ENCODE results near the gene PLXNA4. TPM values are rescaled to one million over a fixed set of nuclear protein-coding genes. Genes with fewer than 3 reads are reported as not detected.

PLXNA4 gene
- total and polyA plus RNA-seq, 2 donors (not counting 1 experiment from before 2014, with no cell fraction given), result not detected

GRCh38 chr7:132393789-132394261 lies 182.4 kb downstream of the PLXNA4 start:
- Histone ChIP-seq H3K36me3 (replicated peaks in 1 of 2; ENCODE audit: control extremely low read depth in 1 of 2, control insufficient read depth in 1 of 2, extremely low read depth in 1 of 2, insufficient read depth in 2 of 2, low read length in 1 of 2) (no peaks in the 10 kb centered on the region), H3K79me2 (ENCODE audit: control insufficient read depth, insufficient read depth, low read length) (no peaks in the 10 kb centered on the region), H3K27ac (ENCODE audit: low read length in 2 of 2) (no peak overlapping the region), H3K4me2 (replicated peaks; ENCODE audit: low read depth, low read length, poor library complexity, severe bottlenecking) (no peak overlapping the region), H3K9ac (ENCODE audit: low read length) (no peak overlapping the region), H3K4me1 (ENCODE audit: control insufficient read depth in 2 of 2, insufficient read depth in 2 of 2, low read length in 2 of 2) (no peaks in the 10 kb centered on the region), H4K20me1 (ENCODE audit: control insufficient read depth, insufficient read depth, low read length, poor library complexity, severe bottlenecking) (no peaks in the 10 kb centered on the region), H3K27me3 (replicated peaks in 1 of 4; ENCODE audit: control extremely low read depth in 1 of 4, control insufficient read depth in 3 of 4, insufficient read depth in 4 of 4, low read length in 3 of 4) (no peaks in the 10 kb centered on the region), H3K4me3 (ENCODE audit: control extremely low read depth in 1 of 5, extremely low read depth in 1 of 5, insufficient read depth in 1 of 5, low read depth in 2 of 5, low read length in 4 of 5) (no peak overlapping the region), H2AFZ (ENCODE audit: insufficient read depth, low read depth, low read length, poor library complexity, severe bottlenecking) (no peak overlapping the region), H3K9me3 (ENCODE audit: control extremely low read depth in 1 of 3, control insufficient read depth in 2 of 3, insufficient read depth in 1 of 3, low read length in 2 of 3) (peaks cover 0 to 9% (median 0%) of the 10 kb centered on the region in 3 donors)
- no peaks in the 10 kb centered on the region for H3K4me1 Mint-ChIP-seq
- ATAC-seq (ENCODE audit: low read depth) (no peak), DNase-seq (no peak)
- intact Hi-C loops (cut with micrococcal nuclease), result no loop called here
- 83% methylated on average over 8 of the region's 9 CpGs for WGBS (ENCODE audit: insufficient coverage)
- no peaks in the 10 kb centered on the region for H3K27me3 Mint-ChIP-seq
- no peak overlapping the region for H3K27ac Mint-ChIP-seq
- no peaks in the 10 kb centered on the region for H3K9me3 Mint-ChIP-seq (ENCODE audit: insufficient read depth)
- POLR2A ChIA-PET, result no interaction called here
- CTCF ChIA-PET, result no interaction called here
- no peak overlapping the region for H3K4me3 Mint-ChIP-seq
- TF ChIP-seq EZH2 (IDR thresholded peaks at IDR 0.05; ENCODE audit: borderline replicate concordance, insufficient read depth, low read depth, low read length, poor library complexity, severe bottlenecking), result no peak
- TF ChIP-seq CTCF (IDR thresholded peaks at IDR 0.05), result no peak

- no peak overlapping the region for H3K27ac Mint-ChIP-seq
- H3K9me3 Mint-ChIP-seq (ENCODE audit: insufficient read depth), result no peaks in the 10 kb centered on the region
- H3K27me3 Mint-ChIP-seq, result no peaks in the 10 kb centered on the region
- Histone ChIP-seq H3K4me1 (ENCODE audit: control insufficient read depth in 2 of 2, insufficient read depth in 2 of 2, low read length in 2 of 2) (no peaks in the 10 kb centered on the region), H3K27me3 (replicated peaks in 1 of 4; ENCODE audit: control extremely low read depth in 1 of 4, control insufficient read depth in 3 of 4, insufficient read depth in 4 of 4, low read length in 3 of 4) (no peaks in the 10 kb centered on the region), H3K36me3 (replicated peaks in 1 of 2; ENCODE audit: control extremely low read depth in 1 of 2, control insufficient read depth in 1 of 2, extremely low read depth in 1 of 2, insufficient read depth in 2 of 2, low read length in 1 of 2) (no peaks in the 10 kb centered on the region), H3K4me3 (ENCODE audit: control extremely low read depth in 1 of 5, extremely low read depth in 1 of 5, insufficient read depth in 1 of 5, low read depth in 2 of 5, low read length in 4 of 5) (no peak overlapping the region), H3K4me2 (replicated peaks; ENCODE audit: low read depth, low read length, poor library complexity, severe bottlenecking) (no peak overlapping the region), H3K9me3 (ENCODE audit: control extremely low read depth in 1 of 3, control insufficient read depth in 2 of 3, insufficient read depth in 1 of 3, low read length in 2 of 3) (peaks cover 0 to 9% (median 0%) of the 10 kb centered on the region in 3 donors), H3K27ac (ENCODE audit: low read length in 2 of 2) (no peak overlapping the region), H3K79me2 (ENCODE audit: control insufficient read depth, insufficient read depth, low read length) (no peaks in the 10 kb centered on the region), H3K9ac (ENCODE audit: low read length) (no peak overlapping the region), H4K20me1 (ENCODE audit: control insufficient read depth, insufficient read depth, low read length, poor library complexity, severe bottlenecking) (no peaks in the 10 kb centered on the region), H2AFZ (ENCODE audit: insufficient read depth, low read depth, low read length, poor library complexity, severe bottlenecking) (no peak overlapping the region)
- no peak overlapping the region for H3K4me3 Mint-ChIP-seq
- ATAC-seq (ENCODE audit: low read depth) (no peak), DNase-seq (no peak)
- WGBS (ENCODE audit: insufficient coverage), result 92% methylated on average over 8 of the region's 8 CpGs
- intact Hi-C loops (cut with micrococcal nuclease), result no loop called here
- TF ChIP-seq CTCF (IDR thresholded peaks at IDR 0.05) (no peak), EZH2 (IDR thresholded peaks at IDR 0.05; ENCODE audit: borderline replicate concordance, insufficient read depth, low read depth, low read length, poor library complexity, severe bottlenecking) (no peak)
- ChIA-PET CTCF (no interaction called here), POLR2A (no interaction called here)
- H3K4me1 Mint-ChIP-seq, result no peaks in the 10 kb centered on the region
These were observed 183.6 kb downstream of the PLXNA4 start for GRCh38 chr7:132392713-132393112.

Measured in B cell (primary cell).